K562 treated with DMSO at 1 percent for 4 hours (cell line): ENCODE results near the gene GRIK2. TPM values are rescaled to one million over a fixed set of nuclear protein-coding genes. Genes with fewer than 3 reads are reported as not detected.

Experiments used
- total RNA-seq: library from RNA; unstranded; fragments of 300-600 nt; gene quantifications from 2 replicates; pipeline ENCODE4 v1.2.3, GENCODE V29; 2022; ENCODE audit not compliant: insufficient read depth

Gene GRIK2
- total RNA-seq = not detected in 2 replicates

GRCh38 chr6:101393251-101393828 lies at the start of gene GRIK2:
GRIK2 (plus strand) TSS chr6:101393708.

